ENCODE results near the gene ZNF106.

GRCh38 chr15:42503825-42504224 lies 12.9 kb upstream of the ZNF106 start:
- TF ChIP-seq, protein P1, sequence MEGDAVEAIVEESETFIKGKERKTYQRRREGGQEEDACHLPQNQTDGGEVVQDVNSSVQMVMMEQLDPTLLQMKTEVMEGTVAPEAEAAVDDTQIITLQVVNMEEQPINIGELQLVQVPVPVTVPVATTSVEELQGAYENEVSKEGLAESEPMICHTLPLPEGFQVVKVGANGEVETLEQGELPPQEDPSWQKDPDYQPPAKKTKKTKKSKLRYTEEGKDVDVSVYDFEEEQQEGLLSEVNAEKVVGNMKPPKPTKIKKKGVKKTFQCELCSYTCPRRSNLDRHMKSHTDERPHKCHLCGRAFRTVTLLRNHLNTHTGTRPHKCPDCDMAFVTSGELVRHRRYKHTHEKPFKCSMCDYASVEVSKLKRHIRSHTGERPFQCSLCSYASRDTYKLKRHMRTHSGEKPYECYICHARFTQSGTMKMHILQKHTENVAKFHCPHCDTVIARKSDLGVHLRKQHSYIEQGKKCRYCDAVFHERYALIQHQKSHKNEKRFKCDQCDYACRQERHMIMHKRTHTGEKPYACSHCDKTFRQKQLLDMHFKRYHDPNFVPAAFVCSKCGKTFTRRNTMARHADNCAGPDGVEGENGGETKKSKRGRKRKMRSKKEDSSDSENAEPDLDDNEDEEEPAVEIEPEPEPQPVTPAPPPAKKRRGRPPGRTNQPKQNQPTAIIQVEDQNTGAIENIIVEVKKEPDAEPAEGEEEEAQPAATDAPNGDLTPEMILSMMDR (IDR thresholded peaks at IDR 0.05; ENCODE audit: low read depth, low read length): no peak
- TF ChIP-seq MAX (IDR thresholded peaks at IDR 0.05; ENCODE audit: low read depth, low read length) (no peak), POLR2A (IDR thresholded peaks at IDR 0.05; ENCODE audit: extremely low read depth, insufficient read length) (no peak), MYC (IDR thresholded peaks at IDR 0.05; ENCODE audit: low read depth, low read length) (no peak)

All from NB4 (cell line).